ENCODE data around the gene CDCP1.

GRCh38 chr3:45078910-45079522 lies 67.2 kb downstream of the CDCP1 start:
- TF ChIP-seq CTCF (conservative IDR thresholded peaks at IDR 0.05 in 1 of 2, IDR thresholded peaks at IDR 0.05 in 1 of 2; ENCODE audit: extremely low read depth in 1 of 2, insufficient read depth in 1 of 2, low read depth in 1 of 2, low read length in 2 of 2) (peak in 1 of 2 donors; percentile 7), EZH2 (IDR thresholded peaks at IDR 0.05; ENCODE audit: borderline replicate concordance, low read length) (no peak)

All from mammary epithelial cell (primary cell).